CD4-positive, alpha-beta T cell treated with Interleukin-15 for 1 hour (primary cell): Measurements from ENCODE around the gene MARCO.
"Not testable (repeated sequence)": the region's sequence is repeated elsewhere in the genome, so short reads cannot be mapped to it uniquely, and the experiment has no call there.

Source experiments
- DNase-seq: peaks from one replicate; pipeline ENCODE4 v3.0.0-alpha.2; 2020

MARCO gene

DNA sequence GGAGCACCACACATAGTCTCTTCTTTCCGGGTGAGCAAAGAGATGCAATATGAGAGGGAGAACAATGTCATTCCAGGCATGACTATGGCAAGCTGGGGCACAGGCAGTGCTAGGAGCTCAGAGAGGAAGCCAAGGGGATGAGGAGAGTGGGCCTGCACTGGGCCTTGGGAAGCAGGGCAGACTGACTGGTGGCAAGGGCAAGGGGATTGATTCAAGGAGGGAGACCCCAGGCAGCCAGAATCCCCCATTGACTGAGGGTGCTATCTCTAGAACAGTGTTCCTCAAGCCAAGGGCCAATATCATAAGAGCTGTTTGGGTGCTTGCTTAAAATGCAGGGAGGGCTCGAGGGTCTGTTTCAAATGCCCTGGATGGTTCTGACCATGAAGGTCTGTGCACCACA lies 36.1 kb downstream of the MARCO start:
- DNase-seq, result no peak

DNA sequence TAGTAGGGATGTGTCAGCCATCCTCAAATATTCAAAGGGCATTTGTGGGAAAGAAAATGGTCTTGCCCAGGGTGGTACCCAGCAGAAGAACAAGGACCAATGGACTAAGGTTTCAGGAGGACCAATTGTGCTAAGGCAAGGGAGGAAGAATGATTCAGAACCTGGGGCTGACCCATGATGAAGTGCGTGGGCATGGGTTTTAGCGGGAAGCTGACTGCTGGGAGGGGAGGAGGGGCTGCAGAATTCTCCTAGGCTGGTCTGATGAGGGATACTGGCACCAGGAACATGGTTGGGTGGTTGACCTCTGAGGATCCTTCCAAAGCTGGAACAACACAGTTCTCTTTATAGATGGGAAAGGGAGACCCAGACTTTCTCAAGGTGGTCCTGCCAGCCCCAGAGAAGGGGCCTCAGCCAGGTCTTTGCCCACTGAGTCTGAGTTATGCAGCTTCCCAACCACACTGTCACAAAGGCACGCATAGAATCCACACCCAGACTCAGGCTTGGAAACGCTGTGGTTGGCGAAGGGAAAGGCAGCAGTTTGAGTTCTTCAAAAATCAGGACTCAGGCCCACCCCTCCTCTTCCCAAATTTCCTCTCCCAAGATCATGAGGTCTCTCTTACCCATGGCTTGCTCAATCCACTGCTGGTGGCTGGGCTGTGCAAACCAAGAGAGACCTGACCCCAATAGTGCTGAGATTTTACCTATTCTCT lies 37.3 kb downstream of the MARCO start:
- no peak for DNase-seq

DNA sequence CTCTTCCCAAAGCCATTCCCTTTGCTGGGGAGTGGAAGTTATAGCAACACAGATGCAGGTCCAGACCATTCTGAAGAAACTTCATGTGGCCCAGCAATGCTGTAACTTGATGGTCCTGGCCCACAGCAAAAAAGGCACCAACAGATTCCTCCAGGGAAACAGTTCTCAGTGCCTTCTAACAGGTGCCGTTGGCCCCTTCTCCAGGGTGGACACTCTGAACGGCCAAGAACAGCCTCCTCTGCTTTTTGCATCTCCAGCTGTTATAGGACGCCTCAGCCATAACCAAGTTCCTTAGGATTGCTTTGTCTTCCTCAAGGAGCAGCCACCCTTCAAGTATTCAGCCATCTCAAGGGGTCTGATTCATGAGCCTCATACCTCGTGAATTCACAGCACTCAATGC lies 38.0 kb downstream of the MARCO start:
- no peak for DNase-seq

DNA sequence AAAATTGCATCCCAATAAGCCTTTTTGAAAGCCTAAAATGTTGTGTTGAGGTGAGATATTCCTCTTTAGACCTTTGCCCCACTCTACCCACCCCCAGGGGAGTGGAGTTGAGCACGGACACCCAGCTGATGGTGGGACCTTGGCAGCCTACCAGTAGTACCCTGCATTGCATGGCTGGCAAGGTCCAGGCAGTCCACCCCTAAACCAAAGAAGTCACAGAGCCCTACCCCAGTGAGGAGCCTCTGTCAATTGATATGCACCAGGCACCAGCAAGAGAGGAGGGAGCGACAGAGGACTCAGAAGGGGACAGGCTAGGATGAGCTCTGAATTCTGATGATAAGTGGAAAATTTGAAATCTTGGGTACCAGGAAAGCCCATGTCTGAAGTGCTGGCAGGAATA lies 38.6 kb downstream of the MARCO start:
- DNase-seq, result no peak

GRCh38 chr2:118981632-118982031 lies 39.6 kb downstream of the MARCO start:
- DNase-seq, result no peak

DNA sequence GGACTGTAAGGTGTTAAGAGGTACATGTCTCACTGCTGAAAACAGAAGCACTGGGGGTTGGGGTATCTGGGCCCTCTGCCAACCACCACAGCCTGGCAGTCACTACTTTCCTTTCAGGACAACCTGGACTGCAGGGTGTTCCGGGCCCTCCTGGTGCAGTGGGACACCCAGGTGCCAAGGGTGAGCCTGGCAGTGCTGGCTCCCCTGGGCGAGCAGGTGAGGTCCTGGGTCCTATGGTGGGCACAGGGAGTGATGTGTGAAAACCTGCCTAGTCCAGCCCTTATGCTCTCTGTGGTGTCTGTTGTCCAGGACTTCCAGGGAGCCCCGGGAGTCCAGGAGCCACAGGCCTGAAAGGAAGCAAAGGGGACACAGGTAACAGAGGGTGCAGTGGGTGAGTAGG lies 40.0 kb downstream of the MARCO start:
- DNase-seq, result no peak

GRCh38 chr2:118983133-118983532 lies 41.1 kb downstream of the MARCO start:
- no peak for DNase-seq

- no peak for DNase-seq
Observed at GRCh38 chr2:118983915-118984314, 41.9 kb downstream of the MARCO start.

DNA sequence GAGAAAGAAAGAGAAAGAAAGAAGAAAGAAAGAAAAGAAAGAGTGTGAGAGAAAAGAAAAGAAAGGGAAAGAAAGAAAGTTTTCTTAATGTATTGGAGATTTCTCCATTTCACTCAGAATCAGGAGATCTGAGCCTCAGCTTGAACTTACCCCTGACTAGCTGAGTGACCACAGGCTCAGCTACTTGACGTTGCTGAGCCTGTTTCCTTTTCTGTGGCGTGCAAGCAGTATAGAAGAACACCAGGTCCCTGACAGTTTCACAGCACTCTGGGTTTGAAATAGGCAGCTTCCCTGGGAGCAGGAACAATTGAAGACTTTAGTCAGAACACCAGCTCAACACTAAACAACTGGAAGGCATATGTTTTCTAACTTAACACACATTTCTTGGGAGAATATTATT lies 44.7 kb downstream of the MARCO start:
- DNase-seq, result no peak

GRCh38 chr2:118987886-118988285 lies 45.9 kb downstream of the MARCO start:
- no peak for DNase-seq

DNA sequence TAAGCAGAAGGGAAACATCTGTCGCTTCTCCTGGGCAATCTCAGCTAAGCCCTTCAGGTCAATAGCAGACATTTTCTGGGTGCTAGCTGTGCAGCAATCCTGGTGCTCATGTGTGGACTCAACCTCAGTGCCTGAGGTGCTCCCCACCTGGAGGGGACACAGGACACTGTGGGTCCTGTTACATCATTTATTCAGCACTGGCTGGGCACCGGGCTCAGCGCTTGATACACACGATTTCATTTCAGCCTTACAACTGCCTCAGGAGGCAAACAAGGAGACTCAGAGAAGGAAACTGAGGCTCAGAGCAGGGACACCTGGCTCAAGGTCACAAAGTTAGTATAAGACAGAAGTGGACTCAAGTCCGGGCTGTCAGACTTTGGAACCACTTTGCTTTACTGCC lies 46.7 kb downstream of the MARCO start:
- no peak for DNase-seq

GRCh38 chr2:118989481-118989880 lies 47.5 kb downstream of the MARCO start:
- no peak for DNase-seq

- DNase-seq, result no peak
Observed at GRCh38 chr2:118990757-118991545, 49.0 kb downstream of the MARCO start.

- no peak for DNase-seq
Observed at GRCh38 chr2:118991554-118991953, 49.6 kb downstream of the MARCO start.

- no peak for DNase-seq
Observed at GRCh38 chr2:118992740-118993391, 50.9 kb downstream of the MARCO start.

GRCh38 chr2:118993392-118993752 lies 51.4 kb downstream of the MARCO start:
- DNase-seq, result no peak

DNA sequence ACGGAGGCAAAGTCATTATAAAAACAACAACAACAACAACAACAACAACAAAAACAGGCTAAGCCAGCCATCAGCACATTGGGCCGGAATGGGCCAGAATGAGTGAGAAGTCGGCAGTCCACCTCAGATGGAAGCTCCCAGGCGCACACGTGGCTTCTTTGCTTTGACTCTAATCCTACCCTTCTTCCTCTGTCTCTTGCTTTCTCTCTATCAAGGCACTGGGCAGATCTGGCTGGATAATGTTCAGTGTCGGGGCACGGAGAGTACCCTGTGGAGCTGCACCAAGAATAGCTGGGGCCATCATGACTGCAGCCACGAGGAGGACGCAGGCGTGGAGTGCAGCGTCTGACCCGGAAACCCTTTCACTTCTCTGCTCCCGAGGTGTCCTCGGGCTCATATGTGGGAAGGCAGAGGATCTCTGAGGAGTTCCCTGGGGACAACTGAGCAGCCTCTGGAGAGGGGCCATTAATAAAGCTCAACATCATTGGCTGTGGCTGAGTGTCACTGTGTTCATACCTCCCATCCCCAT lies 52.2 kb downstream of the MARCO start:
- DNase-seq, result no peak

- no peak for DNase-seq
Observed at GRCh38 chr2:118994778-118995177, 52.8 kb downstream of the MARCO start.

- not testable (repeated sequence) for DNase-seq
Observed at GRCh38 chr2:119003856-119004255, 61.9 kb downstream of the MARCO start.

DNA sequence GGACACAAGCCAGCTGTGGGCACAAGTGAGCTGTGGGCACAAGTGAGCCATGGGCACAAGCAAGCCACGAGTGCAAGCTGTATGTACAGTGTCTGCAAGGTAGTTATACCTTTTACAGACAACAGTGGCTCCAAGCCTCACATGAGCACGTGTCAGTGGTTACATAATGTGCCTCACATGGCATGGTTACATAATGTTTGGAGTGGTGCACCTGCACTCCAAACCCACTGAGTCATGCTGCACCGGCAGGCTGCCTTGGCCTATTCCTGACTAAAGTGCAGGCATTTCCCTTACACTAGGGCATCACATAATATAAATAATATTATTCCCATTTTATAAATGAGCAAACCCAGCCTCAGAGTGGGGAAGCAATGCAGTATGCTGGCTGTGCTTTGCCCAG lies 62.6 kb downstream of the MARCO start:
- DNase-seq, result no peak

GRCh38 chr2:119005051-119005450 lies 63.1 kb downstream of the MARCO start:
- no peak for DNase-seq

DNA sequence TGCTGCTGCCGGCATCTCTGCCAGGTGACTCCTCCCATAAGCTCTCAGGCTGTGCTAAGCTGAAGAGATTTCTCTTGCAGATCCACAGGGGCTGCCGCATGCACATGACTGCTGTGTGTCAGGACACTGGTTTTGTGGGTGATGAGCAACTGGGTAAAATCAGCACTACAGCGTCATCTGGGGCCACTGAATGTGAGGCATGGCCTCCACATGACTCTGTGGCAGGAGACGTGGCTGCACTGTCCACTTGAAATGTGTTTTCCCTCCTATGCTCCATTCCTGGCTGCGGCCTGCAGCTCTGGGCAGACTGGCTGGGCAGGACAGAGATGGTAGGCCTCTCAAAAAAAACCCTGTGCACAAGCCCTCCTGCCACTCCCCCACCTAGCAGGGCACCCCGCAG lies 63.6 kb downstream of the MARCO start:
- DNase-seq, result no peak

DNA sequence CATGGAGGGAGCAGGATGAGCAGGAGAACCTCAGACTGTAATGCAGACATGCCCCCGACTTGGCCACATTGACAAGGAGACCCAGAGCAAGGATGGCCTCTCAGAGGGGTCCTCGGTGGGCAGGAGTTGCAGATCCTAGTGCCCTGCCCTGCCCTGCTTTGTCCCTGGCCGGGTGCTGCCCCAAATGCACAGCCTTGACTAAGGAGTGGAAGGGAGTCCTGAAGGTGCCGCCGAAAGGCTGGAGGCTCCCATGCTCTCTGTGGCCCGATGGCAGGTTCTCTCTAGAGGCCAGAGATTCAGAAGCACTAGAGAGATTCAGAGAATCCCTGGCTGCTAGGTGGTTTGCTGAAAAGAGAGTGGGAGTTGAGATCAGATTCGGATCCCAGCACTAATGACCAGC lies 64.4 kb downstream of the MARCO start:
- DNase-seq, result no peak

GRCh38 chr2:119008108-119008507 lies 66.1 kb downstream of the MARCO start:
- DNase-seq, result no peak
